Measurements from ENCODE around the gene MYO15B. TPM values are rescaled to one million over a fixed set of nuclear protein-coding genes. Genes with fewer than 3 reads are reported as not detected.
A peak's percentile ranks its signal among the peaks of the same experiment; 100 is the strongest.

Gene MYO15B
- total RNA-seq, 2 experiments from 2014 or later, result 17.8 to 18.9 TPM

DNA sequence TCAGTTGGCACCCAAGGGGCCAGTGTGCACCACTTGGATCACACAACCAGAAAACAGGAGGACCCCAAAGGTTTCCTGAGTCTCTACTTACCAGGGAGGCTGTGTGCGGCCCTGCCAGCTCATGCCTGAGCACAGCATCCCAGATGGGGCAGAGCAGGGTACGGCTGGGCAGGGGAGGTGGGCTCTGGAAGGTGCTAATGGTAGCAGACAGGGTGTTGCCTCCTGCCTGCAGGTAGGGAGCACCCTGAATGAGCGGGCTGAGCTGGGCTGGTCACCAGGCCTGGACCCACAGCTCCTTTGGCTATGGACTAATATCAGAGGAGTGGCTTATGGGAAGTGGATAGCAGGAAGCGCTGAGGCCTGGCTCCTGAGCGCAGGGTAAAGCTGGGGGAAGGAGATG lies 64.7 kb downstream of the MYO15B start:
- Mint-ChIP-seq H3K9me3 (no peaks in the 10 kb centered on the region), H3K27me3 (no peaks in the 10 kb centered on the region), H3K4me3 (no peak overlapping the region), H3K27ac (no peak overlapping the region), H3K36me3 (peaks cover 4% of the 10 kb centered on the region), H3K4me1 (peaks cover 7% of the 10 kb centered on the region)
- DNase-seq, result no peak

DNA sequence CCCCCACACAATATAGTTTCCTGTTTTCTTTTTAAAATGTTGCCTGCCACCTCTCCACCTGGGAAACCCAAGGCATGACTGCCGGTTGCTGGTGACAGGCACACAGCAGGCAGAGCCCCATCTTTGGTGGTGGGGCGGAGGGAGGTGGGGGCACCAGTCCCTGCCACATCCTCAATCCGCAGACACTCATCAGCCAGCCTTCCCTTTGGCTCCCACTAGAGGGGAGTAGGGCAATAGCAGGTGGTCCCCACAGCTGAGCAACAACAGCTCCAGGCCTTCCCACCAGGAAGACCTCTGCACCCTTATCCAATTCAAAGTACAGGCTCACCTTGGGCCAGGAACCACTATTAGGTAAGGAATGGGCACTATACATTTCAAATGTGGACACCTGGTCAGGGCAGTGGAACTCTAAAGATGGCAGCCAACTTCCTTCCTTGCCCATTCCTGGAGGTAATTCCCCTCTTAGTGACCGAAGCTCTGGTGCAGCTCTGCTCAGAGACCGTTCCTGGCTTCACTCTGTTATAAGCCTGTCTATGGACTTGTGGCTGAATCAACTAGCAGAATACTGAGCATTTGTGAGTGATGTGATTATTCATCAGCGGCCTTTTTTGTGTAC lies 65.4 kb downstream of the MYO15B start:
- H3K4me1 Mint-ChIP-seq, result peaks cover 7% of the 10 kb centered on the region
- peaks cover 4% of the 10 kb centered on the region for H3K36me3 Mint-ChIP-seq
- peak overlapping the region; percentile 42 for H3K27ac Mint-ChIP-seq

DNA sequence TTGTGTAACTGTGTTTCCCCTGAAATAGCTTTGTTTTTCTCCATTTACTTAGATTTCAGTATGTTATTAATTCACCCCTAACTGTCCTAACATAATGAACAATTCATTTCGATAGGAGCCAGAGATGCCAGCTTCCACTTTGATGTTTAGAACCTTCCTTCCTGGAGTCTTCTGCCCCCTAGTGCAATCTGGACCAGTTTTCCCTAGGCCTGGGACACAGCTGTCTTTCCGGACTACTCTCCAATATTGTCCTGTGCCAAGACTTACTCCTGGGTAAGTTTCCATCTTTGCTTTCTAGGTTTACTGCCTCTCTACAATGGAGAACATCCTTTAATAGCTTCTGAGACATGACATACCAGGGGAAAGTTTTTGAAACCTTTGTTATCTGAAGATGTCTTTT lies 66.6 kb downstream of the MYO15B start:
- Mint-ChIP-seq H3K9me3 (no peaks in the 10 kb centered on the region), H3K36me3 (peaks cover 2% of the 10 kb centered on the region), H3K27ac (peak overlapping the region; percentile 52), H3K4me3 (no peak overlapping the region), H3K27me3 (no peaks in the 10 kb centered on the region), H3K4me1 (peaks cover 7% of the 10 kb centered on the region)
- no peak for DNase-seq

More for the DNA sequence above, 65.4 kb downstream of the MYO15B start:
- Mint-ChIP-seq H3K4me3 (no peak overlapping the region), H3K27me3 (no peaks in the 10 kb centered on the region), H3K9me3 (no peaks in the 10 kb centered on the region)
- peak; percentile 43 for DNase-seq

DNA sequence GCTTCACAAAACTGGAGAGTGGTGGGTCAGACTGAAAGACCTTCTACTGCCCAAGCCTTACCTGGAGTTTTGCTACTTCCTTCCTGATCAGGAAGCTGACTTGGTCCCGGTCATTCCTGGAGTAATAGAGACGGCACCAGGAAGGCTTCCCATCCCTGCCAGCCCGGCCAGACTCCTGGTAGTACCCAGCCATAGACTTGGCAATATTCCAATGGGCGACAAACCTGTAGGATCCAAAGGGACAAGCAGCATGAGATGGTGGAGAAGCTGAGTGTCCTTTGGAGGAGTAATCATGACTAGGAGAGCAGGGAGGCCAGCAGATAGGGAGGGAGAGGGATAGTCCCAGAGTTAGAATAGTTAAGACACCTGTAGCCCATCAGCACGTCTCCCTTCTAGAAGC lies 70.6 kb downstream of the MYO15B start:
- Mint-ChIP-seq H3K27me3 (no peaks in the 10 kb centered on the region), H3K36me3 (peaks cover 4% of the 10 kb centered on the region), H3K4me1 (peaks cover 4% of the 10 kb centered on the region), H3K27ac (no peak overlapping the region), H3K9me3 (no peaks in the 10 kb centered on the region), H3K4me3 (no peak overlapping the region)
- no peak for DNase-seq

DNA sequence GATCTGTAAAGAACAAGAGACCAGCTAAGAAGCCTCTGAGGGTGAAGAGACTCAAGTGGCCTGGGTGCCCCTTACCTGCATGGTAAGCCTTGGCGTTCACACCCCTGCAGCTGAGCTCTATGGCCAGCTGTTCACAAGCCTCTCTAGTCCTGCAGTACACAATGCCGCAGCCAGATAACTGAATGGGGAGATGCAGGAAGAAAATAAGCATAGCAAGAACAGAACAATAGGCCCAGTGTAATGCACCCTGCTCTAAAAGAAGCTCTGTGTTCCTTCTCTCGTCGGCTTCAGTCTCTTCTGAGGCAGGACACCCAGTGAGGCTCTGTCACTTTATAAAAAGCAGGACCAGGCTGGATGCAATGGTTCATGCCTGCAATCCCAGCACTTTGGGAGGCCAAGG lies 73.9 kb downstream of the MYO15B start:
- Mint-ChIP-seq H3K36me3 (peaks cover 9% of the 10 kb centered on the region), H3K27ac (no peak overlapping the region), H3K4me3 (no peak overlapping the region), H3K9me3 (no peaks in the 10 kb centered on the region), H3K4me1 (peaks cover 8% of the 10 kb centered on the region), H3K27me3 (no peaks in the 10 kb centered on the region)
- no peak for DNase-seq

DNA sequence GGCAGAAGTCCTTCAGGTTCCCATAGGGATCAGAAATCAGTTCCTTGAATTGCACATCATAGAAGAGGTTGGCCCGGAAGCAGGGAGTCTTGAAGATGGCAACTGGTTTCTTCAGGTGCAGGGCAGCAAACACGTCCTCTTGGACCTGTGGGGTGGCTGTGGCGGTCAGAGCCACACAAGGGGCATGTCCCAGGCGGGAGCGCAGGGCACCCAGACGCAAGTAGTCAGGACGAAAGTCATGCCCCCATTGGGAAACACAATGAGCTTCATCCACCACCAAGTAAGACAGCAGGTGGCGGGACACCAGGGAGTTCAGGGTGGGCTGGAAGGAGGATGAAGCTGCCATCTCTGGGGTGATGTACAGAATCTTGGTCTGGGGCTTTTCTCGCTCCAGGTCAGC lies 74.9 kb downstream of the MYO15B start:
- peaks cover 8% of the 10 kb centered on the region for H3K4me1 Mint-ChIP-seq
- H3K36me3 Mint-ChIP-seq, result peaks cover 9% of the 10 kb centered on the region
- H3K27me3 Mint-ChIP-seq, result no peaks in the 10 kb centered on the region
- no peaks in the 10 kb centered on the region for H3K9me3 Mint-ChIP-seq
- no peak overlapping the region for H3K27ac Mint-ChIP-seq
- DNase-seq, result no peak
- no peak overlapping the region for H3K4me3 Mint-ChIP-seq

DNA sequence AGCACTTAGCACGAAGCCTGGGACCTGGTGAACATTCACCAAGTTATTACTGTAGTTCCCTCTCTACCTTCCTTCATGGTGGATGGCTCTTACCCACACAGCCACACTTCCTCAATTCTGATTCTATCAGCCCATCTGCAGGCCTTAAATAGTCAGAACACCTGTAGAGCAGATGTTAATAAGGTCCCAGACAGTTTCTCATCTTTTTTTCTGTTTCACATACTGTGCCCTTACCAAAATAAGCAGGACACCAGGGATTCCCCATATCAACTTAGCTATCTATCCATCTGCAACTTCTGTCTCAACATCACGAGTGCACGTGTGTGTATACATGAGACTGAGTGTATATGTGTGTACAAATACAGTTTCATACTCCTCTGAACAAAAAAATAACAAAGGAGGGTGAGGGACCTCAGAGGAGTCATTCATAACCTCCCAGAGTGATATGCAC lies 76.5 kb downstream of the MYO15B start:
- Mint-ChIP-seq H3K4me3 (no peak overlapping the region), H3K9me3 (no peaks in the 10 kb centered on the region), H3K4me1 (peaks cover 15% of the 10 kb centered on the region), H3K27me3 (no peaks in the 10 kb centered on the region), H3K27ac (no peak overlapping the region), H3K36me3 (peaks cover 15% of the 10 kb centered on the region)
- DNase-seq, result no peak

DNA sequence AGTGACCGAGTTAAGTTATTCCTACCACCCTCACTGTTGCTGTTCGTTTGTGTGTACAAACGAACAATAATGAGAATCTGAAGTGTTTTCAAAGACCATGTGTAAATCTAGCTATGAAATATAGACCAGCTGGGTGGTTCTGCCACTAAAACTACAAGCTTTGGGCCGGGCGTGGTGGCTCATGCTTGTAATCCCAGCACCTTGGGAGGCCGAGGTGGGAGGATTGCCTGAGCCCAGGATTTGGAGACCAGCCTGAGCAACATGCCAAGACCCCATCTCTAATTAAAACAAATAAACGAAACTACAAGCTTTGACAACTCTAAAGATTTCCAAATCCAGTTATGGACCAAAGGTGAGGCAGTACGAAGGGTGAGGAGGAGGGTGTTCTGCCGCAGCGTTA lies 78.4 kb downstream of the MYO15B start:
- Mint-ChIP-seq H3K4me1 (peaks cover 25% of the 10 kb centered on the region), H3K4me3 (peak overlapping the region; percentile 71), H3K27me3 (no peaks in the 10 kb centered on the region), H3K9me3 (no peaks in the 10 kb centered on the region), H3K27ac (no peak overlapping the region), H3K36me3 (peaks cover 20% of the 10 kb centered on the region)
- no peak for DNase-seq

DNA sequence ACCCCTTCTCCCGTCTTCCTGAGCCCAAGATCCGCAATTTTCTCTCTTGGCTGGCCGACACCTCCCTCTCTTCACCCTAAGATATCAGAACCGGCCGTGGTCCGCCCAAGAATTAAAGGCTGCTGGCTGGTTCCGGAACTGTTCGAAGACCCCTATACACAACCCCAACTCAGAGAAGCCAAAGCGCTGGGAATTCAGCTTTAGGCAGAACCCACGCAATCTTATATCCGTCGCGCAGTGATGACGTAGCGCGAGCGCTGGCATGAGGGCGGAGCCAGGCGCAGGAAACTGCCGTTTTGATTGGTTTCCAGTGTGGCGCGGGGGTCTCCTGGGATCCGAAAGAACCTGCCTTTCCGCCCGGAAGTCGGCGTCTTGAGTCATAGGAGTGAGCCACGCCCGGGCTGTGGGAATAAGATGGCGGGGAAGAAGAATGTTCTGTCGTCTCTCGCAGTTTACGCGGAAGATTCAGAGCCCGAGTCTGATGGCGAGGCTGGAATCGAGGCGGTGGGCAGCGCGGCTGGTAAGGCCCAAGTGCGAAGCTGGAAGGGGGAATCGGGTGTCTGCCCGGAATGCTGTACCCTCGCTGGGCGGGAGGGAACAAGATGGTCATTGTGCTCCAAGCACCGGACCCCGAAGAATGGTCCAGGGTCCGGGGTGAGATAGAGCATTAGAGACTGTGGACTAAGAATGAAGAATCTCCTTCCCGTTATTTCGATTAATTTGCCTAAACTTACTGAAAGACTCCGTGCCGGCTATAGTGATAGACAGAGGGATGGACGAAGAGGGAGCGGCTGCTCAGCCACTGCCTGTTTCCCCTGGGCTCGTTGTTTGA lies 79.6 kb downstream of the MYO15B start, which contains the start of the genes RECQL5 and SAP30BP:
RECQL5 (minus strand) TSS at position 196 of the 832 bp plus-strand sequence. CDS start 597 bp downstream, outside the sequence.
SAP30BP (plus strand) TSS at position 380 of the 832 bp plus-strand sequence; CDS start at position 415, 35 bp downstream.
- Mint-ChIP-seq H3K4me1 (peaks cover 29% of the 10 kb centered on the region), H3K4me3 (peak within 1 kb of the TSS; percentile 71), H3K9me3 (no peaks in the 10 kb centered on the region), H3K27ac (no peak within 1 kb of the TSS), H3K36me3 (peaks cover 20% of the 10 kb centered on the region), H3K27me3 (no peaks in the 10 kb centered on the region)
- peak; percentile 95 for DNase-seq

DNA sequence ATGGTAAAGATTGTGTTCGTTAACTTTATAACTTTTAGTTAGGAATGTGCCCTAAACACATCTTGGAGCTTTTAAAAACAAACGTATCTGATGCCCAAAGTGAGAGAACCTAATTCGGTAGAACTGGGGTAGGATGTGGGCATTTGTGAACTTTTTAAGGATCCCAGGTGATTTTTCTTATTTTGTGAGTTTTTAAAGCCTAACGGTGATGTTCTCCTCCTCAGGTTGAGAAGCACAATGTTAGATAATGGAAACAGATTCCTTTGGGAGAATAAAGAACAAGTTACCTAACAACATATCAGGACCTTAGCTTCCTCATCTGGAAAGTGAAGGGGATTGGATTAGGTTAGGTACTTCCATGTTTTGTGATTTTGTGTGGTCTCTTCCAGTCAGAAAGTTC lies 80.2 kb downstream of the MYO15B start:
- H3K4me1 Mint-ChIP-seq, result peaks cover 29% of the 10 kb centered on the region
- H3K9me3 Mint-ChIP-seq, result no peaks in the 10 kb centered on the region
- H3K27me3 Mint-ChIP-seq, result no peaks in the 10 kb centered on the region
- peaks cover 16% of the 10 kb centered on the region for H3K36me3 Mint-ChIP-seq
- H3K4me3 Mint-ChIP-seq, result no peak overlapping the region
- no peak overlapping the region for H3K27ac Mint-ChIP-seq
- DNase-seq, result no peak

DNA sequence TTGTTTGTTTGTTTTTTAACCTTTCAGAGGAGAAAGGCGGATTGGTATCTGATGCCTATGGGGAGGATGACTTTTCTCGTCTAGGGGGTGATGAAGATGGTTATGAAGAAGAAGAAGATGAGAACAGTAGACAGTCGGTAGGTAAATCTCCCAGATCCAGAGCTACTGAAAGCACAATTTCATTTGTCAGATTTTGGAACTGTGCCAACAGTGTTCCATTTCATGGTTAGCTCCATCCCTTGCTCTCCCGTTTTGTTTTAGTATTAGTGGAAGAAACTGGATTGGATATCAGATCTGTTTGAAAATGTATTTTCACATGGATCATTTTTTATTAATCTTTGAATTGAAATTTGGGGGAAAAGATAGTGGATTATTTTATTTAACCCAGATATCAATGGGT lies 80.9 kb downstream of the MYO15B start:
- DNase-seq, result no peak

DNA sequence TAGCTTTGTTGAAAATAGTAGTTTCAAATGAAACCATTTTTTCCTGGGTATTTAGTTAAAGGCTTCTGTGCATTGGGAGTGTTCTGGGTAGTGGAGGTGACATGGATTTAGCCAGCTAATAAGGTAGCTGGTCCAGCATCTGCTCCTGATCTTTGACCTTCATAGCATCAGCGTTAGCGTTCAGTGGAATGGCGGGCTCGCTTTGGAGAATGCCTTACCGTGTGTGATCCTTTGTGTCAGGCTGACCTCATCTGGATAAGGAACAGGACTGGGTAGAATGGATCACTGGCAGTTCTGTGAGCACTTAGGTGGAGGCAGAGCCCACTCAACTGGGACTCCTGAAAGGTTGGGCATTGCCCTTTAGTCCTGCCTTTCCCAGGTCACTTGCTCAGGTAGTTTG lies 83.3 kb downstream of the MYO15B start:
- DNase-seq, result no peak
- H3K36me3 Mint-ChIP-seq, result peaks cover 15% of the 10 kb centered on the region
- no peak overlapping the region for H3K27ac Mint-ChIP-seq
- H3K4me1 Mint-ChIP-seq, result peaks cover 25% of the 10 kb centered on the region
- no peaks in the 10 kb centered on the region for H3K27me3 Mint-ChIP-seq
- no peak overlapping the region for H3K4me3 Mint-ChIP-seq
- no peaks in the 10 kb centered on the region for H3K9me3 Mint-ChIP-seq

More for the DNA sequence above, 80.9 kb downstream of the MYO15B start:
- Mint-ChIP-seq H3K36me3 (peaks cover 16% of the 10 kb centered on the region), H3K27me3 (no peaks in the 10 kb centered on the region), H3K4me3 (no peak overlapping the region), H3K27ac (peak overlapping the region; percentile 36), H3K4me1 (peaks cover 29% of the 10 kb centered on the region), H3K9me3 (no peaks in the 10 kb centered on the region)

DNA sequence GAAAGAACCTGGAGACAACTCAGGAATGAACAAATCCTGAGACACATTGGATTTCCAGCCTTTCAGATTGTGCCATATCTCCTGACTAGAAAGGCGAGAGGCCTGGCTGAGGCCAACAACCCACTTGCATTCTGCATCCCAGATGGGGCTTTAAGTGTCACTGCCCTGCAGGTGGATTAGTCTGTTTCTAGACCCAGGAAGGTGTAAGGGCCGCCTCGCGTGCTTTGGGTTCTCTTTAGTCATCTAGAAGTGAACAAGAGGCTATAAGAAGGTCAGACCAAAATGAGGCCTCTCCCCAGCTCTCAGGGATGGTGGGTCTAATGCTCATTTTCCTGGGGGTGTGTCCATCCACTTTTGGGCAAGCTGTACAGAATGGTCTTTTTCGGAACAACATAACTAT lies 84.4 kb downstream of the MYO15B start:
- Mint-ChIP-seq H3K36me3 (peaks cover 15% of the 10 kb centered on the region), H3K27me3 (no peaks in the 10 kb centered on the region), H3K4me3 (no peak overlapping the region), H3K4me1 (peaks cover 21% of the 10 kb centered on the region), H3K9me3 (no peaks in the 10 kb centered on the region), H3K27ac (no peak overlapping the region)
- no peak for DNase-seq

DNA sequence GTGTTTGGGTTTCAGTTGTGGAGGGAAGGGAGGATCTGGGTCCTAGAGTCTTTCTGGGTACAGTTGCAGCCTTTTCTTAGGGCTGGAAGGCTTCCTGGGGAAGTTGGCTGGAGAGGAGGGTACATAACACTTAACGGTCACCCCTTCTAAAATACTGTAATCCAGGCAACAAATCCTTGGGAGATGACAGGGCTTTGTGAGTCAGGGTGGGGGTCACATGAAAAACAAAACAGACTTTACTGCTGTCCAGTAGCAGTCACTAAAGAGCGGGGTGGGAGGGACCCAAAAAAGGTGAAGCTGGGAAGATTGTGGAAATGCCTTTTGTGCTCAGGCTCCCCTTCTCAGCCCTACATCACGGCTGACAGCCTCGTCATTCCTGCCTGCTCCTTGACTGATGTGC lies 85.9 kb downstream of the MYO15B start:
- Mint-ChIP-seq H3K27me3 (no peaks in the 10 kb centered on the region), H3K9me3 (no peaks in the 10 kb centered on the region), H3K27ac (no peak overlapping the region), H3K36me3 (peaks cover 12% of the 10 kb centered on the region), H3K4me3 (no peak overlapping the region), H3K4me1 (peaks cover 22% of the 10 kb centered on the region)
- no peak for DNase-seq
